HG03045 (cell line): ENCODE measurements around the gene TMEM109.

Experiments
- ATAC-seq: cut with Tn5 transposase; IDR thresholded peaks from one replicate; pipeline ENCODE4 v1.9.1; 2021; ENCODE audit warnings: mild to moderate bottlenecking, moderate library complexity; ENCODE audit not compliant: unreplicated experiment

TMEM109 gene

GRCh38 chr11:60878245-60879101 is 35.5 kb upstream of the TMEM109 start:
- no peak for ATAC-seq

- ATAC-seq, result no peak
Measured at GRCh38 chr11:60879104-60879503, 34.9 kb upstream of the TMEM109 start.

DNA sequence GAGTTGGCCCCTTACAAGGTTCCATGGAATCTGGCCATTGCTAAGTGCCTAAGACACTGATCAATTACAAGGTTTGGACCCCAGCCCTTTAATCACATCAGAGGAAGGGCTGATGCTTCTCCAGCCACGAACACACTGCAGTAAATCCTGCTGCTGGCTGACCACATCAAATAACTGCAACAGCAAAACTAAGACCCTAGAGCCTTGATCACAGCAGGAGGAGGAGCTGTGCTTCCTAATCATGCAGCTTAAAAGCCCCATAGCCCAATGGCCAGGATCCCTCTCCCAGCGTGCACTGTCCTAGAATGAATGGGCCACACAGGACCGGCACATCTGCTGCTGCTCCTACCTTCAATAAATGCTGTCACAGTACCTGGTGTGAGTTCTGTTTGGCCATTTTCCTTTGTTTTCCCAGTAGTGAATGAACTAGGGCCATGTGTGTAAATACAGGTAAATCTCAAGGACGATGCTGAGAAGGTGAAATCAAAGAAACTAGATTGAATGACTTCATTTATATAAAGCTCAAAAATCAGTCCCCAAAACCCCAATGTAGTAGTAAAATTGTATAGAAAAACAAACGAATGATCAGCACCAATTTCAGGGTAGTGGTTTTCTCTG is 33.9 kb upstream of the TMEM109 start:
- ATAC-seq, result no peak

GRCh38 chr11:60880643-60881282 is 33.2 kb upstream of the TMEM109 start:
- ATAC-seq, result no peak

GRCh38 chr11:60887556-60887955 is 26.4 kb upstream of the TMEM109 start:
- ATAC-seq, result peak; percentile 52

GRCh38 chr11:60889869-60890311 is 24.1 kb upstream of the TMEM109 start:
- no peak for ATAC-seq

GRCh38 chr11:60890696-60891095 is 23.3 kb upstream of the TMEM109 start:
- ATAC-seq, result no peak

DNA sequence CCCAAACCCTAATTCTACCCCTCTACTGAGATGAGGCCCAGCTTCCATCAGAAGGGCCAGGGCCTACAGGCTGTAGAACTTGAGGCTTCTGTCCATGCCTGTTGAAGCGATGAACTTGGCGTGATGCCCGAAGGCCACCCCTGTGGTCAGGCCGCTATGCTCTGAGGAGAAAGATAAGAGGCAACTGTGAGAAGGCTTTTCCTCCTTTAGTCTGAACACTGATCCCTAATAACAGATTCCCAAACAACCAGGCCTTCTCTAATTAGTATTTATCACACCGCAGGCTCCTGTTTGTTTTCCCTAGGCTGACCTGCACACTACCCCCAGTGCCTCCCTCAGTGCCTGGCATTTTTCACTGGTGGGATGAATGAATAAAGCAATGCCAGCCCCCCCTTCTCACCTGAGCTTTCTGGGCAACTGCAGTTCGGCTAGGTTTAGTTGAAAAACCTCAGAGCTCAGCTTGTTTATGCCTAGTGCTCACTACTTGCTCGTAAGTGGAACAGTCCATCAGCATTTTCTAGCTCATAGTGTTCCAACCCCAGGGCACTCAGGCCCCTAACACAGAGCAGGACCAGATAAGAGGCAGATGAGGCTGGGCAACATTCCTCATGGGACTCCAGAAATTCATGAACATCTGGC is 22.7 kb upstream of the TMEM109 start:
- ATAC-seq, result no peak

- no peak for ATAC-seq
Measured at GRCh38 chr11:60895687-60896086, 18.3 kb upstream of the TMEM109 start.

GRCh38 chr11:60897496-60897895 is 16.5 kb upstream of the TMEM109 start:
- ATAC-seq, result no peak

- ATAC-seq, result no peak
Measured at GRCh38 chr11:60899046-60899936, 14.7 kb upstream of the TMEM109 start.

DNA sequence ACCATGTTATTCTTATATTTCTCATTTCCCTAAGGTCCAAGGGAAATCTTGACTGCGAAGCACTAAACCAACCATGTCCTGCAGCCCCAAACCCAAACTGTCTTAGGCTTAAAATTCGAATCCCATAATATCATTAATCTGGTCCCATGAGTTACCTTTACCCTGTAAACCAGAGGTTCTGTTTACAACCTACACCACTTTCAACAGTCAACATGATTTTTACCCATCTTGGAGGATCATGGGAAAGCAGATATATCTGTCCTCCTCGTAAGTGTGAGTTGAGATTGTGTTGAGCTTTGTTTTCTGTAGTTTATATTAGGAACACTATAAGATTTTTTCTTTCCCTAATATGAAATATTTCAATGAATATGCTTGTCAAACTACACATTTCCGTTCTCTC is 14.0 kb upstream of the TMEM109 start:
- ATAC-seq, result no peak

DNA sequence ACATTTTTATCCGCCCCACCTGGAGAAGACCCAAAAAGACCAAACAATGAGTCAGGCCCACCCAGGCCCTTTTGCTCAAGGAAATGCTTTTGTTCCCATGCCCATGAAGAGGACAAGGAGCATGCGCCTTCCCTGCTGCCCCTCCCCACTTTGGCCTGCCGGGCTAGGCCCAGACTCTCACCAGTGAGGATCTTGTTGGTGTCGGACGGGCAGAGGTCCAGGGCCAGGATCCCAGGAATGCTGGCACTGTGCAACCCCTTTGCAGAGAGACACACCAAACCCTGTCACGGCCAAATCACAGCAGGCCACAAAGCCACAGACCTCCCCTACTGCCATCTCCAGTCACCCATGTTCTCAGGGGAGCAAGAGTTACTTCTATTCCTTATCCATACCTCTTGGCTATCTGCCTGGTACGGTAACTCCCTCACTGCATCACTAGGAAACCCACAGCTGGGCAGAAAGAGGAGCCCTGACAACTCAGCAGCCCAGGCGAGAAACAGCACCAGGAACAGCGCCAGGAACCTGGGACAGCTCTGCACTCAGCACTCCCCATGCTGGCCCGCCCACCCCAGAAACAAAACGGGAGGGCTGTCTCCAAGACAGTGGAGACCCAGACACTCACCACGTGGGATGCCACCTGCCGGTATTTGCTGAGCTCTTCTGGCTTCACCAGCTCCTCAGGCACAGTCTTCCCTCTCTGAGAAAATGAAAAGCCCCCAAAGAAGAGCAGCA is 13.1 kb upstream of the TMEM109 start:
- no peak for ATAC-seq

DNA sequence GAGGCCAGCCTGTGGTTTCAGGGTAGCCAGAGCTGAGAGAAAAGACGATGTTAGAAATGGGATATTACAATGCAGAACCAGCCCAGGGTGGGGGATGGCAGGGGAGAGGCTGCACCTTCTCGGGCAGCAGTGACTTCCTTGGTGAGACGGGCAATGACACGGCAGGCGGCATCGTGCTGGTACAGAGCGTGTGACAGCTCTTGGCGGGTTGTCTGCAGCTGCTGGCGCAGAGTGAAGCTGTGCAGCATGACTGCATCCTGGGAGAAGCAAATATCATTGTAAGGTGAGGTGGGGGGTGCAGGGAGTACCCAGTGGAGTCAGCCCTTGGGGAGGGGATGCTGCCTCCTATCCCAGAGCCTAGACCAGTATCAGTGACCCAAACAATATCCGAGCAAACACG is 11.3 kb upstream of the TMEM109 start:
- ATAC-seq, result no peak

- no peak for ATAC-seq
Measured at GRCh38 chr11:60905047-60905446, 8.9 kb upstream of the TMEM109 start.

DNA sequence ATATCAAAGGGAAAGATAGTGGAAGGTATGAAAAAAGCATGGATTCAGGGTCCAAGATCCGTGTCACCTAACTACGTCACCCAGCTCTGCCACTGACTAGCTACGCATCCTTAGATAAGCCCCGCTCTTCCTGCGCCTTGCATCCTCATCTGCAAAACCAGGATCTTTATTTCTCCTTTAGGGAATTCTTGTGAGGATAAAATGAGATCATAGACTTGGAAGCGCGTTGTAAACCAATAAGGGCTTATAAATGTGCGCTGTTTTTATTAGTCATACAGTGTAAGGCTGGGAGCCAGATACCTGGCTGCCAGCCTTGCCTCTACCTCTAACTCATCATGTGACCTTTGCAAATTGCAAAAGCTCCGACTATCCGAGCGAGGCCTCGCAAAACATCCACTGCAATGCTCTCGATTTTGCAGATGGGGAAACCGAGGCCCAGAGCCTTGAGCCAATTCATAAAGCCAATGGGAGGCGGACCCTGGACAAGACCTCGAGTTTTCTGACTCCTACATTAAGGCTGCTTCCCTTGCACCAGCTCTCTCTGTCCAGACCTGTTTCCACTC is 8.3 kb upstream of the TMEM109 start:
- no peak for ATAC-seq

DNA sequence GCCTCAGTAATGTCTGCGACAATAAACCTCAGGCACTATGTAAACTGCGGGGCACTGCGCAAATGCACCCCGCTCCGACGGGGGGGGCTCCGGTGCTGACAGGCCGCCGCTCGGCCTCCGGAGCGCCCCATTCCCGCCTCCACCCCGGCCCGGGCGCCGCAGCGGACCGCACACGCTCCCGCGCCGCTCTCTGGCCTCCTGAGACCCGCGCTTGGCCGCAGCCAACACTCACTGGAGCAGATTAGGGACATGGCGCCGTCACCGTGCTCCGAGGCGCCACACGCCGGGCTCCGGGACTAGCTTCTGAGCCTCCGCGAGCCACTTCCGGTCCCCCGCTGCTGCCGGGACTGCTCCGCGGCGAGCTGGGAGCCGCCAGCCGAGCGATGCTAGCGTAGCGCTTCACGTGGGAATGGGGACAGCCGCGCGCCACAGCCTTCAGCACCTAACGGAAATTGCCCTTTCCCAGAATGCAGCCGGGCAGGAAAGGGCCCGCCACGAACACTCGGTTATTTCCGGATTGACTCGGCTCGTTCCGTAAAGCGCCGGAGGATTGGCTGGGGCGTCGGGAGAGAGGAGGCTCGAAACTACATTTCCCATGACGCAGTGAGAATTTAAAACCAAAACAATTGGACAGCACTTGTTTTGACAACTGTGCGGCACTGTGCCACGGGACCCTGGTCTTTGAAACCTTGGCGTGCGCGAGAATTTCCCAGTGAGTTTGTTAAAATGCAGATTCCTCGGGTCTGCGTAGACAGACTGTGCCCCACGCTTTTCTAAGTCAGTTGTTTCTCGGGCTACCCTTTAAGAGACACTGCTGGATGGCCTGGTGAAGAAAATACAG is 7.6 kb upstream of the TMEM109 start, which contains the start of gene PRPF19:
Gene PRPF19, minus strand, starts transcription at position 454 of the 841 bp plus-strand sequence. Its CDS starts 203 bp downstream, at position 251.
- ATAC-seq, result peak; percentile 82

- no peak for ATAC-seq
Measured at GRCh38 chr11:60908803-60909202, 5.2 kb upstream of the TMEM109 start.
